AG04450 (cell line): ENCODE results near the gene FILIP1L. TPM values are rescaled to one million over a fixed set of nuclear protein-coding genes. Genes with fewer than 3 reads are reported as not detected.

Source experiments
- CTCF ChIA-PET: fragments of 300-600, 350-600 bp; formaldehyde crosslinking; extraction: SDS; loops from one replicate; lab custom pipeline; 2022; ENCODE audit warnings: antibody characterized with exemption, inconsistent platforms; lab: Charles Lee
- POLR2A ChIA-PET: fragments of 350-600 bp; formaldehyde crosslinking; extraction: SDS; loops from one replicate; lab custom pipeline; 2021; ENCODE audit warnings: antibody characterized with exemption, inconsistent platforms; lab: Yijun Ruan, JAX
- DNase-seq: peaks from one replicate; pipeline ENCODE4 v3.0.0-alpha.2; 2011; ENCODE audit warnings: low read depth, low spot score
- H3K27ac ChIP-seq: one replicate; pipeline ENCODE4 v1.5.1; 2012; ENCODE audit warnings: low read depth, low read length, control low read depth
- H3K27me3 ChIP-seq: one replicate; pipeline ENCODE4 v1.6.0; 2012; ENCODE audit warnings: low read length; ENCODE audit not compliant: control insufficient read depth, insufficient read depth
- H3K4me3 ChIP-seq: 2 replicates; pipeline ENCODE4 v1.5.1; 2011; ENCODE audit warnings: mild to moderate bottlenecking, low read depth, low read length, control low read depth
- H3K9me3 ChIP-seq: 2 replicates; pipeline ENCODE4 v1.5.1; 2012; ENCODE audit warnings: low read length; ENCODE audit not compliant: control insufficient read depth, insufficient read depth
- polyA plus RNA-seq: library from polyadenylated mRNA; depleted of rRNA; stranded (reverse); fragments of >200 nt; gene quantifications from 2 replicates; pipeline ENCODE4 v1.2.3, GENCODE V29; 2011
- TF ChIP-seq, protein P1 (sequence below): IDR thresholded peaks from 2 replicates; pipeline ENCODE4 v1.5.1; 2011; ENCODE audit warnings: low read depth, low read length, control low read depth, inconsistent platforms

FILIP1L gene
- polyA plus RNA-seq, 1 experiment = 75.5 TPM

DNA sequence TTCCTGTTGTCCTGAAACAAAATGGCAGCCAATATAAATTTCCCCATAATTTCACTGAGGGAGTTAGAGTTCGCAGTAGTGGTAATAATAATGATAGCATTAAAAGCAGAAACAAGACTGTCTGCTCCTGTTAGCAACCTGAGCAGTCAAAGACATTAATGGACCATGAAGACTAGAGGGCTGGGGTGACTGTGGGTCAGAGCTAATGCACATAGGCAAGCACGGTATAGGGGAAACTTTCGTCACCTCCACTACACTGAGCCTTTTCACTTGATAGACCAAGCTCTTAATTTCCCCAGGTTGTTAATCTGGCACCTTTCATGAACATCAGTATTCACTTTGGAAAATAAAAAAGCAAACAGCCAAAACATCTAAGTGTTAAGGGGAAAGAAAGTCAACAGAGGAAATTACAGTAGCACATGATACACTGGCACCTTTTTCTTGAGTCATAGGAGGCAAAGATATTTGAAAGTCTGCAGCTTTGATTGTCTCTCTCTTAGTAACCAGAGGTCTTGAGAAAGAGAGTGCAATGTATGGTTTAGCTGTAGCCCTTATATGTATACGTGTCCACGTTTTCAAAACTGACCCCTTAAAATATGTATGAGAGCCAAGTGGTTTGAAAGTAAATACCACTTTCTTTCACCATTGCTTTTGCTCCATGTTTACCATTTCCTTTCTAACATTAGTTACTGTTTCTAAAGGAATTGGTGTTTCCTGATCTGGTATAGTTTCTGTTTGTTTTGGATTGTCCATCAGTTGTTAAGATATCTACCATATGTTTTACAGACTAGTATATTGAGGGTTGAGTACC lies 104.8 kb downstream of the FILIP1L start:
- H3K4me3 ChIP-seq = no peak overlapping the region

DNA sequence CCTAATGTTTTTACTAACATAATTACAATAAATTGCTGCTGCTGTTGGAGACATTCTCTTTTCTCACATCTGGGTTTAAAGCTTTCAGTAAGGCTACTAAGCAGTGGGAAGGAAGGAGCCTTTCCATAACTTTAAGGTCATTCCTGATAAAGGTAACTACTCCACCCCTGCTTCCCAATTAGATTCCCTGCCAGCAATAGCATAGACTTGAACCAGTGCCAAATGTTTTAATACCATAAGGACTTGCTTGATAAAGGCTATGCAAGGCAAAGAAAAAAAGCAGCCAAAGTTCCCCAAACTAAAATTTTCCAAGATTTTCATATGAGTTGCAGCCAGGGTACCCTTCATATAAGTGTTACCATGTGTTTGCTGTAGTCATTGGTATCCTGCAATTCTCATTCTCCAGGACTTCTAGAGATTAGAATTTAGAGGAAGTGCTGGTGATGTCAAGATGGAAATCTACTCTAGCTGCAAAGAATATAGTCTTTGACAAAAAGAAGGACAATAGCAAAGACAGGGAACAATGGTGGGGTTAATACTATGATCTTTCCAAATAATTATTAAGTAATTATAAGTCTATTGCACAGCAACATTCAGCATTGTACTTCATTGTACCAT lies 106.1 kb downstream of the FILIP1L start:
- TF ChIP-seq, protein P1, sequence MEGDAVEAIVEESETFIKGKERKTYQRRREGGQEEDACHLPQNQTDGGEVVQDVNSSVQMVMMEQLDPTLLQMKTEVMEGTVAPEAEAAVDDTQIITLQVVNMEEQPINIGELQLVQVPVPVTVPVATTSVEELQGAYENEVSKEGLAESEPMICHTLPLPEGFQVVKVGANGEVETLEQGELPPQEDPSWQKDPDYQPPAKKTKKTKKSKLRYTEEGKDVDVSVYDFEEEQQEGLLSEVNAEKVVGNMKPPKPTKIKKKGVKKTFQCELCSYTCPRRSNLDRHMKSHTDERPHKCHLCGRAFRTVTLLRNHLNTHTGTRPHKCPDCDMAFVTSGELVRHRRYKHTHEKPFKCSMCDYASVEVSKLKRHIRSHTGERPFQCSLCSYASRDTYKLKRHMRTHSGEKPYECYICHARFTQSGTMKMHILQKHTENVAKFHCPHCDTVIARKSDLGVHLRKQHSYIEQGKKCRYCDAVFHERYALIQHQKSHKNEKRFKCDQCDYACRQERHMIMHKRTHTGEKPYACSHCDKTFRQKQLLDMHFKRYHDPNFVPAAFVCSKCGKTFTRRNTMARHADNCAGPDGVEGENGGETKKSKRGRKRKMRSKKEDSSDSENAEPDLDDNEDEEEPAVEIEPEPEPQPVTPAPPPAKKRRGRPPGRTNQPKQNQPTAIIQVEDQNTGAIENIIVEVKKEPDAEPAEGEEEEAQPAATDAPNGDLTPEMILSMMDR = no peak
- ChIA-PET CTCF (interaction anchor here (0.7 kb wide), 1 partner anchor 13 kb away, joined by 6 read pairs; no protein-coding TSS in a partner anchor), POLR2A (no interaction called here)
- Histone ChIP-seq H3K4me3 (no peak overlapping the region), H3K9me3 (no peaks in the 10 kb centered on the region), H3K27me3 (no peaks in the 10 kb centered on the region), H3K27ac (no peak overlapping the region)
- DNase-seq = no peak

More for the DNA sequence above, 104.8 kb downstream of the FILIP1L start:
- ChIA-PET POLR2A (no interaction called here), CTCF (no interaction called here)
- TF ChIP-seq, protein P1 = no peak
- Histone ChIP-seq H3K27me3 (no peaks in the 10 kb centered on the region), H3K9me3 (no peaks in the 10 kb centered on the region), H3K27ac (no peak overlapping the region)
- no peak for DNase-seq

DNA sequence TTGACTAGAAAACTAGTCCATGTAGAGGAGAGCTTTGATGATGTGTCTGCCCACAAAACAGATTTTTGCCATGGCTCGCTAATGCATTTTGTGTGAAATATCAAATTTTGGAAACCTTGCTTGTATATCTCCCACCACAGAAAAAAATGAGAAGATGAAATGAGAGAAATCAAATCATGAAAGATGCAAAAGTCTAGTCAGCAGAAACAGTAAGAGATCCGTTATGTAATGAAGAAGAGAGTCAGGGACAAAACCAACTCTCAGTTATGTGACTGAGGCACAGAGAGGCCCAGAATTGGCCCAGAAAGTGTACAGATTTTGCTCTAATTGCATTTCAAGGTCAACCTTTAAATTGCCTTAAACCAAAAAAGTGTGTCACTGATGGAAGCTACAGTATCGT lies 107.0 kb downstream of the FILIP1L start:
- H3K9me3 ChIP-seq = no peaks in the 10 kb centered on the region
- CTCF ChIA-PET = interaction anchor here (1.0 to 1.7 kb wide), 5 partner anchors 14 to 247 kb away, joined by 3 to 6 read pairs (median 4); no protein-coding TSS in a partner anchor
- TF ChIP-seq, protein P1 = no peak
- no peak for DNase-seq
- H3K27ac ChIP-seq = no peak overlapping the region
- POLR2A ChIA-PET = no interaction called here
- no peaks in the 10 kb centered on the region for H3K27me3 ChIP-seq
- no peak overlapping the region for H3K4me3 ChIP-seq

DNA sequence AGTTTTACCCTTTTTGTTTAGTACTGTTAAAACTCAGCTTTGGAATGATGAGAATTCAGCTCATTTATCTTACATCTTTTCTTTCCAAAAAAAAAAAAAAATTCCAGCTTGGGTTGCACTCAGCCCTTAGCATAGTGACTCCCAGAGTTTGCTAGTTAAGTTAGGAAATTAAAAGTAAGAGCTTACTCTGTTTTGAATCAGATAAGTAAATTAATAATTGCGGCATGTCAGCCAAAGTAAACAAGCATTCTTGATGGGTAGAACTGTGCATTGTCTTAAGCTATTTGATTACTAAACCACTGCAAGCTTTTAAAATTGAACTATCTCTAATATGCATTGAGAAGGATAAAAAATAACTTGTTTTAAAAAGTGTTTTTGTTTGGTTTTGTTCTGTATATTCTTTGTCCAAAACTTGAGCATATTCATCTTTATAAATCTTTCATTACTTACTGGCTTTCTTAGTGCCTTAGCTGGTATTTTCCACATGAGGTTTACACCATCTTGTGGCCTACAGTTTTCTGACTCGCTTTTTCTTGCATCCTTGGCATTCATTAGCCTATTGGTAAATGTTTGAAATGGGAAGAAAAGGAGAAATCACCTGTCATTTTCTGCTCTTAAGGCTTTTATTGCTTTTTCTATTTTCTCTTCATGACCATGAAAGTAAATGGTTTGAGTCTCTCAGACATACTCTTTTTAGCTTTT lies 107.6 kb downstream of the FILIP1L start:
- POLR2A ChIA-PET = interaction anchor here (0.7 to 1.1 kb wide), 2 partner anchors 105 to 131 kb away, joined by 5 to 7 read pairs; no protein-coding TSS in a partner anchor

More for the DNA sequence above, 107.6 kb downstream of the FILIP1L start:
- TF ChIP-seq, protein P1 = 0 out of 2 replicates have a peak, but pooled peaks have one; percentile 9
- peak; percentile 11 for DNase-seq
- Histone ChIP-seq H3K27ac (no peak overlapping the region), H3K4me3 (no peak overlapping the region), H3K27me3 (no peaks in the 10 kb centered on the region), H3K9me3 (no peaks in the 10 kb centered on the region)
- CTCF ChIA-PET = interaction anchor here (0.6 to 1.7 kb wide), 8 partner anchors 15 to 999 kb away, joined by 3 to 6 read pairs (median 4); no protein-coding TSS in a partner anchor
